GM12878 (cell line): ENCODE results near the gene SPTLC2. TPM values are rescaled to one million over a fixed set of nuclear protein-coding genes. Genes with fewer than 3 reads are reported as not detected.

Experiments
- ATAC-seq: fragments of 200-7000 bp; cut with Tn5 transposase; 3 replicates; pipeline ENCODE4 v1.9.1; 2020; ENCODE audit warnings: mild to moderate bottlenecking, moderate library complexity
- BruUV-seq: library from RNA; stranded (reverse); fragments of 400-500 nt; replicated peaks from 2 replicates; lab custom pipeline; 2021; lab: Mats Ljungman, UMichigan
- CTCF ChIA-PET: fragments of 300-600 bp; sonication (Branson Sonifier 250); formaldehyde crosslinking; extraction: SDS; loops from one replicate; lab custom pipeline; 2021; ENCODE audit warnings: inconsistent platforms; lab: Yijun Ruan, JAX
- POLR2A ChIA-PET: fragments of 350-600 bp; formaldehyde crosslinking; extraction: SDS; loops from one replicate; lab custom pipeline; 2021; ENCODE audit warnings: inconsistent platforms; lab: Charles Lee
- RAD21 ChIA-PET: fragments of 300-600 bp; sonication (Branson Sonifier 250); formaldehyde crosslinking; loops from one replicate; lab custom pipeline; 2023; ENCODE audit warnings: antibody characterized with exemption; ENCODE audit not compliant: unreplicated experiment; lab: Charles Lee
- SMC1A ChIA-PET: fragments of 300-600 bp; sonication (Branson Sonifier 250); formaldehyde crosslinking; loops from one replicate; lab custom pipeline; 2023; ENCODE audit not compliant: unreplicated experiment, uncharacterized antibody; lab: Charles Lee
- DNase-seq: peaks from one replicate; pipeline ENCODE4 v3.0.0-alpha.2; 2011; ENCODE audit warnings: low read depth, low spot score
- FAIRE-seq: peaks from 3 replicates; lab custom pipeline; 2011; peaks lifted over from hg19 to GRCh38; lab: Jason Lieb, UNC
- H2AFZ ChIP-seq: 2 replicates; pipeline ENCODE4 v1.6.0; 2011; ENCODE audit warnings: low read depth, low read length, control low read depth; ENCODE audit not compliant: control insufficient read depth
- H3K27ac ChIP-seq: 2 replicates; pipeline ENCODE4 v1.5.1; 2011; ENCODE audit warnings: control low read depth; ENCODE audit not compliant: control insufficient read depth, insufficient read depth
- H3K27me3 ChIP-seq, 2 experiments: replicated peaks in 1 of 2; 2 replicates each; pipeline versions ENCODE4 v1.6.0 to v1.6.1; 2011; ENCODE audit warnings: low read length in 1 of 2; ENCODE audit not compliant: control insufficient read depth in 2 of 2, insufficient read depth in 2 of 2
- H3K36me3 ChIP-seq, 2 experiments: 2 replicates each; pipeline ENCODE4 v1.5.1; 2011; ENCODE audit warnings: low read length in 1 of 2; ENCODE audit not compliant: control insufficient read depth in 2 of 2, insufficient read depth in 2 of 2
- H3K4me1 ChIP-seq: 2 replicates; pipeline ENCODE4 v1.6.1; 2011; ENCODE audit warnings: mild to moderate bottlenecking, low read length, moderate library complexity, mixed read lengths; ENCODE audit not compliant: control insufficient read depth, insufficient read depth
- H3K4me2 ChIP-seq: 2 replicates; pipeline ENCODE4 v1.6.0; 2011; ENCODE audit warnings: control low read depth; ENCODE audit not compliant: control insufficient read depth, insufficient read depth
- H3K4me3 ChIP-seq: fragments of 200-600 bp; sonication (generic); 2 replicates; pipeline ENCODE4 v1.5.1; 2016
- H3K79me2 ChIP-seq: 2 replicates; pipeline ENCODE4 v1.6.0; 2011; ENCODE audit warnings: low read length; ENCODE audit not compliant: control insufficient read depth, insufficient read depth
- H3K9ac ChIP-seq: 2 replicates; pipeline ENCODE4 v1.8.0; 2011; ENCODE audit warnings: low read length, control low read depth, mixed read lengths; ENCODE audit not compliant: control insufficient read depth, insufficient read depth
- H3K9me3 ChIP-seq: replicated peaks from 3 replicates; pipeline ENCODE4 v1.5.1; 2011; ENCODE audit warnings: mild to moderate bottlenecking, low read length; ENCODE audit not compliant: control insufficient read depth, insufficient read depth
- H4K20me1 ChIP-seq: 2 replicates; pipeline ENCODE4 v1.6.0; 2011; ENCODE audit not compliant: control insufficient read depth, insufficient read depth
- FOXM1 ChIP-seq: IDR thresholded peaks from 2 replicates; pipeline ENCODE4 v1.6.1; 2012; ENCODE audit warnings: low read depth, mild to moderate bottlenecking, inconsistent platforms, low read length, moderate library complexity
- NFYB ChIP-seq: IDR thresholded peaks from 2 replicates; pipeline ENCODE4 v1.6.1; 2011; ENCODE audit warnings: low read depth, mild to moderate bottlenecking, low read length, improper control_type of control experiment, moderate library complexity; ENCODE audit not compliant: insufficient read depth
- WGBS: methylation state at CpG from one replicate; pipeline ENCODE4 v1.1.6; 2016; ENCODE audit warnings: low lambda C conversion rate; ENCODE audit not compliant: insufficient replicate concordance, insufficient coverage; ENCODE audit errors: missing lambda C conversion rate; 5-methylcytosine and 5-hydroxymethylcytosine counted together
- in situ Hi-C: fragments of 300-500 bp; cut with MboI; formaldehyde crosslinking; loops from 9 replicates; pipeline ENCODE4 v1.14.3; 2018; ENCODE audit warnings: mixed read lengths
- intact Hi-C: fragments of 100-400 bp; cut with micrococcal nuclease; formaldehyde crosslinking; loops from one replicate; pipeline ENCODE4 v1.14.2; 2022; ENCODE audit not compliant: unreplicated experiment
- polyA plus RNA-seq, 11 experiments: library from polyadenylated mRNA; depleted of rRNA in 4 of 11; unstranded in 6 of 11; stranded (reverse) in 5 of 11; fragments of >200 nt; fragmentation: Nextera tagmentation in 4 of 11; fragmentation: Illumina TruSeq in 1 of 11; extraction: Ambion mirVana in 4 of 11; extraction: Trizol in 1 of 11; gene quantifications; 1 replicate in 1 of 11; 2 replicates in 10 of 11; pipeline versions ENCODE4 v1.2.1 to v1.2.3, GENCODE V29; 2011 to 2016; ENCODE audit warnings: inconsistent platforms in 2 of 11, missing spikeins in 2 of 11, low read depth in 1 of 11
- total RNA-seq, 4 experiments: library from RNA; depleted of rRNA in 3 of 4; stranded (reverse); fragments of >200 nt in 3 of 4; fragmentation: Illumina TruSeq in 1 of 4; extraction: Trizol in 1 of 4; gene quantifications; 2 replicates each; pipeline versions ENCODE4 v1.2.1 to v1.2.3, GENCODE V29; 2013 to 2021
- TF ChIP-seq, protein P1 (sequence below): IDR thresholded peaks from 2 replicates; pipeline ENCODE4 v1.6.1; 2012; ENCODE audit warnings: low read depth, low read length, improper control_type of control experiment
- TF ChIP-seq, protein P2 (sequence below): IDR thresholded peaks from 2 replicates; pipeline ENCODE4 v1.6.1; 2012; ENCODE audit warnings: mild to moderate bottlenecking, low read depth, low read length

SPTLC2 gene
- total and polyA plus RNA-seq, 10 of the 15 experiments (the other 5 are each of a cell fraction or from before 2014, with no cell fraction given), result 6.9 to 35.1 (median 19.7) TPM

DNA sequence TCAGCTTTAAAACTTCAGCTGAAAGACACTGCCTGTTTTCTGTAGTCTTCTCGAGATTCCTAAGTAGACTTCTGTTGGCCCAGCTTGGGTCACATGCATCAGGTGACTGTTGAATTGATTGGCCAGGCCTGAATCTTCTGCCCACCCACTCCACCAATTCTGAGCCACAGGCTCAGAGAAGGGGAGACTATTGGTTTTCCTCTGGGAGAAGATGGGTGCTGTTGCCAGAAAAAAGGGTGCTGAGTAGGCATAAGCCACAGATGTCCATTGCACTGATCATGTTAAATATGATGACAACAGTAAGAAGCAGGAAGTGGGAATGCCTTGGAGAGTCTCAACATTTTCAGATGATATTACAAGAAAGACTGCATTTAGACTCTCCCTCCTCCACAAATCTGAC is 6.8 kb upstream of the SPTLC2 start:
- no peak for FAIRE-seq
- WGBS, result 35% methylated on average over 1 of the region's 1 CpG
- intact Hi-C loops (no loop called here), in situ Hi-C loops (no loop called here)
- ChIA-PET CTCF (no interaction called here), POLR2A (interaction anchor here (0.6 to 0.7 kb wide), 3 partner anchors 78 to 320 kb away, joined by 3 to 6 read pairs (median 3); no protein-coding TSS in a partner anchor), SMC1A (no interaction called here), RAD21 (interaction anchor here (0.6 kb wide), 1 partner anchor 156 kb away, joined by 5 read pairs; no protein-coding TSS in a partner anchor)
- Histone ChIP-seq H2AFZ (no peak overlapping the region), H3K4me3 (no peak overlapping the region), H3K4me2 (no peak overlapping the region), H3K79me2 (no peaks in the 10 kb centered on the region), H3K4me1 (no peaks in the 10 kb centered on the region), H3K27me3 (no peaks in the 10 kb centered on the region), H3K9me3 (no peaks in the 10 kb centered on the region), H4K20me1 (no peaks in the 10 kb centered on the region), H3K27ac (no peak overlapping the region), H3K9ac (no peak overlapping the region), H3K36me3 (no peaks in the 10 kb centered on the region)
- no peak for ATAC-seq
- TF ChIP-seq FOXM1, result no peak
- 0 out of 2 replicates have a peak, but pooled peaks have one; percentile 5 for TF ChIP-seq NFYB
- no peak for DNase-seq
- no TSS peak for BruUV-seq

- SMC1A ChIA-PET, result no interaction called here
- 0% methylated on average over 1 of the region's 1 CpG for WGBS
- no peaks in the 10 kb centered on the region for H4K20me1 ChIP-seq
- H3K36me3 ChIP-seq, result no peaks in the 10 kb centered on the region
- ATAC-seq (no peak), FAIRE-seq (no peak), DNase-seq (no peak)
- no peak overlapping the region for H3K4me2 ChIP-seq
- intact Hi-C loops, result no loop called here
- H3K4me1 ChIP-seq, result no peaks in the 10 kb centered on the region
- H3K9me3 ChIP-seq, result no peaks in the 10 kb centered on the region
- no peak overlapping the region for H3K27ac ChIP-seq
- RAD21 ChIA-PET, result no interaction called here
- CTCF ChIA-PET, result interaction anchor here (1.2 kb wide), 2 partner anchors 10 to 163 kb away, joined by 3 to 4 read pairs; no protein-coding TSS in a partner anchor
- no peak overlapping the region for H3K4me3 ChIP-seq
- H3K9ac ChIP-seq, result no peak overlapping the region
- POLR2A ChIA-PET, result no interaction called here
- TF ChIP-seq, protein P1, sequence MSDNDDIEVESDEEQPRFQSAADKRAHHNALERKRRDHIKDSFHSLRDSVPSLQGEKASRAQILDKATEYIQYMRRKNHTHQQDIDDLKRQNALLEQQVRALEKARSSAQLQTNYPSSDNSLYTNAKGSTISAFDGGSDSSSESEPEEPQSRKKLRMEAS, result no peak
- TF ChIP-seq, protein P2, sequence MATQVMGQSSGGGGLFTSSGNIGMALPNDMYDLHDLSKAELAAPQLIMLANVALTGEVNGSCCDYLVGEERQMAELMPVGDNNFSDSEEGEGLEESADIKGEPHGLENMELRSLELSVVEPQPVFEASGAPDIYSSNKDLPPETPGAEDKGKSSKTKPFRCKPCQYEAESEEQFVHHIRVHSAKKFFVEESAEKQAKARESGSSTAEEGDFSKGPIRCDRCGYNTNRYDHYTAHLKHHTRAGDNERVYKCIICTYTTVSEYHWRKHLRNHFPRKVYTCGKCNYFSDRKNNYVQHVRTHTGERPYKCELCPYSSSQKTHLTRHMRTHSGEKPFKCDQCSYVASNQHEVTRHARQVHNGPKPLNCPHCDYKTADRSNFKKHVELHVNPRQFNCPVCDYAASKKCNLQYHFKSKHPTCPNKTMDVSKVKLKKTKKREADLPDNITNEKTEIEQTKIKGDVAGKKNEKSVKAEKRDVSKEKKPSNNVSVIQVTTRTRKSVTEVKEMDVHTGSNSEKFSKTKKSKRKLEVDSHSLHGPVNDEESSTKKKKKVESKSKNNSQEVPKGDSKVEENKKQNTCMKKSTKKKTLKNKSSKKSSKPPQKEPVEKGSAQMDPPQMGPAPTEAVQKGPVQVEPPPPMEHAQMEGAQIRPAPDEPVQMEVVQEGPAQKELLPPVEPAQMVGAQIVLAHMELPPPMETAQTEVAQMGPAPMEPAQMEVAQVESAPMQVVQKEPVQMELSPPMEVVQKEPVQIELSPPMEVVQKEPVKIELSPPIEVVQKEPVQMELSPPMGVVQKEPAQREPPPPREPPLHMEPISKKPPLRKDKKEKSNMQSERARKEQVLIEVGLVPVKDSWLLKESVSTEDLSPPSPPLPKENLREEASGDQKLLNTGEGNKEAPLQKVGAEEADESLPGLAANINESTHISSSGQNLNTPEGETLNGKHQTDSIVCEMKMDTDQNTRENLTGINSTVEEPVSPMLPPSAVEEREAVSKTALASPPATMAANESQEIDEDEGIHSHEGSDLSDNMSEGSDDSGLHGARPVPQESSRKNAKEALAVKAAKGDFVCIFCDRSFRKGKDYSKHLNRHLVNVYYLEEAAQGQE, result no peak
- in situ Hi-C loops, result no loop called here
- no peaks in the 10 kb centered on the region for H3K27me3 ChIP-seq
- H3K79me2 ChIP-seq, result no peaks in the 10 kb centered on the region
- BruUV-seq, result no TSS peak
- no peak overlapping the region for H2AFZ ChIP-seq
These were observed 6.0 kb upstream of the SPTLC2 start for GRCh38 chr14:77622366-77622961.
